HG03060 (cell line): ENCODE measurements around the gene DZIP1.

Source experiments
- ATAC-seq: cut with Tn5 transposase; IDR thresholded peaks from one replicate; pipeline ENCODE4 v1.9.1; 2021; ENCODE audit warnings: low read depth, moderate number of reproducible peaks; ENCODE audit not compliant: unreplicated experiment

Gene DZIP1

DNA sequence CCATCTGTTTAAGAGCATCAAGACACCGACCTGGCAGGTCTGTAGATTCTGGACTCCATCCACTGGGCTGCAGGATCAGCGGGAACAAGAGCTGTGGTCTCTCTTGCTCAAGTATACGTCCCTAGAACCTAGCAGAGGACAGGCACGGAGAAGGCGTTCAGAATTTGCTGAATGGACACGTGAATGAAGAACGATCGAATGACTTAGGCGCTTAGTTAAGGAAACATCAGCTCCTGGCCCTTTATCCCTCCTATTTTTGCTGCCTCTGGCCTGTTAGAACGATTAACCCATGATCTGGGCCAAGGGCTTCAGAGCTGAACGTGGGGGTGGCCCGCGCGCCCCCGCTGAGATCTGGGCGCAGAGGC, 953 bp downstream of the DZIP1 start:
- ATAC-seq: no peak

DNA sequence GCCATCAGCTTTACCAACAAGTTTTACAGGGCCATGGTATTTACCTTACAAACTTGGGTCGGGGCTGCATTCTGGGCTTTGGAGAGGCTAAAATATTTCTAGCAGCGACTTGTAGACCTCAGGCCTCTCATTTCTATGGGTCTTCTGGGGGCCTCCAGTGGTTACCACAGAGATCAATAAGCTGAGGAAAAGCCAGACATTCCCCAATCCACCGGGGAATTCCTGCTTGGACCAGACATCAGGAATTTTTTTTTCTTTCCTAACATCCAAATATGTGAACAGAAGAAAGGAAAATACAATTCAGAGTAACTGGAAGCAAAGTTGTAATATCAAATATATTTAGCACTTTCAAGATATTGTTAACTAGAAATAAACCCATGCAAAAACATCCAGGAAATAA, 1.5 kb downstream of the DZIP1 start:
- no peak for ATAC-seq

DNA sequence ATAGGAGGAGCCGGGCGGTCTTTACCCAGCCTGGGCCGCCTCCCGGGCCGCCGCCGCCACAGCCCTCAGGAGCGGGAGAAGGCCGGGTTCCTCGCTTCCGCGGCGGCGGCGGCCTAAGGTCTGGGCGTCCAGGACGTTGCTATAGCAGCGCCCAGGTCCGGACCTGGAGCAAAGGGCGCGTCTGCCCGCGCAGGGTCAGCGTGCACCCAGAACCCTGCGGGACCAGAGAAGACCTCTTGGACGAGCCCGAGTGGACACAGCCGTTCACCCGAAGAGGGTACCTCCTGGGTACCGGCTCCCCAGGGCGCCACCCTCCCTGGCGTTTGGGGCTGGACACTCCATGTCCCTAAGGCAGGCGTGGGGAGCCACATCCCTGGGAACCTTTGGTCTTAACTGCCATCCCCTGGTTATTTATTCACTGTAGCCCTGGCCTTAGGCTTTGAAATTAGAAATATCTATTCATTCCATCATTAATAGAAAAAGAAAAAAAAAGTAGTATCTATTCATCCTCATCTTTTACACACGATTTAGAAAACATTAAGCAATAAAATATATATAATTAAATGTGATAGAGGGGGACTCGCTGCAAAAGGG, 2.4 kb downstream of the DZIP1 start:
- no peak for ATAC-seq

DNA sequence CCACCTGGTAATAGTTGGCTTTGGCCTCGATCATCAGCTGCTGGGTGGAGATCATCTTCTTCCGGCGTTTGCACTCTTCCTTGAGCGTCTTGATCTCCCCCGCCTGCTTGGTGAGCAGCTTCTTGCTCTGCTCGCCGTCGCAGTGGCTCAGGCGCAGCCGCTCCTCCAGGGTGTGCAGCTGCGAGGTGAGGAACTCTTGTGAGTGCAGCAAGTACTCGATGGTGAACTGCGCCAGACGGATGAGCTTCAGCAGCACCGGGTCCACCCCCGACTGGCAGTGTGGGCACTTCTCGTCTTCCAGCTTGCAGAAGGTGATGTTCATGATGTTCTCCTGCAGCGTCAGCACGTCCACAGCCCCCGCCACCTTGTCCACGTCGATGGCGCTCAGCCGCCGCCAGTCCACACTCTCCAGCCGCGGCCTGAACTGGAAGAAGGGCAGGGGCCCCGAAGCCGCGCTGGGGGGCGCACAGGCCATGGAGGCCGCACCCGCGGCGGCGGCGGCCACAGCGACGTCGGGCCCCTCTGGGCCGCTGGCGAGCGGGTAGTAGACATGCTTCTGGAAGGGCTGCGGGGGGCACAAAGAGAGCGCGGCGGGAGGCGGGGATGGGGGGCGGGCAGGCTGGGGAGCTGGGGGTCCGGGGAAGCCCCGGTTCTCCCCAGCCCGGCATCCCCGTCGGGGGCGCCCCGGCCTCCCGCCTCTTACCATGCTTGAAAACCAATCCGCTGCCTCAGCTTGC, 3.0 kb downstream of the DZIP1 start:
- ATAC-seq: no peak

DNA sequence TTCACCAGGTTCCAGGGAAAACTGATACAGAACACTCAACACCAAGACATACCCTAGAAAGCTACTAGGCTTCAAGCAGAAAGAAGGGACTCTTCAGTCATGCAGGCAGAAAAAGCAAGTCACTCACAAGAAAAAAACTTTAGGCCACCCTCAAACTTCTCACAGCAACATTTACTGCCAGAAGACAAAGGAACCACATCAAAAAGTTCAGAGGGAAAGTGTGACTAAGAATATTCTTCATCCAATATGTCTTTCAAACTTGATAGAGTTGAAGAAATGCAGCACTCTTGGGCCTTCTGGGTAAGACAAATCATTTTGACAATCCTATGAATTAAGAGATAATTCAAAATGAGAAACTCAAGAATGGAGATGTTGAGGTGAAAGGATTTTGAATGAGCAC, 7.7 kb downstream of the DZIP1 start:
- ATAC-seq: no peak

DNA sequence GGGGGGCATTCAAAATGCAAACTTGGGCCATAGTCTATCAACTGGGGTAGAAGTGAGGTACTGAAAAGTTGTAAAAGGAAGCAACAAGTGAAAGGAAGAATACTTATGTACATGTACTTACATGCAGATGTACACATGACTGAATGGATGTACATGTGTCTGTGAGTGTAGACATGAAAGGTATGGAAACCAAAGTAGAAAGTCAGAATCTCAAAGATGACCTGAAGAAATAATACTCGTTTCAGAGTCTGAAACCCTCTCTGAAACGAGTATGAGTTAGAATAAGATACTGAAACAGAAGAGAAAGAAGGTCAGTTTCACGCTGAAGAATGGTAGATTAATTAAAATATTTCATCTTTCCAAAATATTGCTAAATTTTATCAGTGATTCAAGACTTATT, 13.9 kb downstream of the DZIP1 start:
- no peak for ATAC-seq

DNA sequence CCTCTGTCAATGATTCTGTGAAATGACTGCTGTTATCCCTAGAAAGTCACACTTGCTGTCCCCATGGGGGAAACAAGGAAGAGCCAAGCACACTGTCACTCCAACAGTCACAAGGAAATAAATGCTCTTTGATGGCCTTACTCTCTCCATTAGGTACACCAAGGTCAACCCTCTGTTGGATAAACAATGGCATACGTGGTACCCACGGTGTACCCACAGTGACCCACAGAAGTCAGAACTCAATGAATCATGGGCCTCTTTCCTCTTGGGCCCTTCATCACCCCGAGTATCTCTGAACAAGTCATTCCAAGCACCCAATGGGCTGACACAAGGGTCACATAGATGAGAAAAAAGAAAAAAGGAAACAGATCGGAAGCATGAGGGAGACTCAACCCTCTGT, 15.4 kb downstream of the DZIP1 start:
- ATAC-seq: no peak

DNA sequence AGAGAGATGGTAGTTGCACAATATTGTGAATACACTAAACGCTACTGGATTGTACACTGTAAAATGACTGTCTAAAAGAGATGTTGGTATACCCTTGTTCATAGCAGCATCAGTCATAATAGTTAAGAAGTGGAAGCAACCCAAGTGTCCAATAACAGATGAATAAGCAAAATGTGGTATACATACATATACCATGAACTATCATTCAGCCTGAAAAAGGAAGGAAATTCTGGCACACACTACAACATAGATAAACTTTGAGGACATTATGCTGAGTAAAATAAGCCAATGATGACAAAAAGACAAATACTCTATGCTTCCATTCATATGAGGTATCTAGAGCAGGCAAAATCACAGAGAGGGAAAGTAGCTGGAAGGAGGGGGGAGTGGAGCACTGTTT, 16.0 kb downstream of the DZIP1 start:
- no peak for ATAC-seq

DNA sequence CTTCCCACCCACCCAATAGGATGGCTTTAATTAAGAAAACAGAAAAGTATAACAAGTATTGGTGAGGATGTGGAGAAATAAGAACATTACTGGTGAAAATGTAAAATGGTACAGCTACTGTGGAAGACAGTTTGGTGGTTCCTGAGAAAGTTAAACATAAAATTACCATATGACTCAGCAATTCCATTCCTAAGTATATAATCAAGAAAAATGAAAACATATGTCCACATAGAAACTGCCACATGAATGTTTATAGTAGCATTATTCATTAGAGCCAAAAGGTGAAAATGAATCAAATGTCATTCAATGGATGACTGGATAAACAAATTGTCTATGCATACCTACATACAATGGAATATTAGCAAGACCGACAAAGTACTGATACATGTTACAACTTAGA, 16.9 kb downstream of the DZIP1 start:
- no peak for ATAC-seq

DNA sequence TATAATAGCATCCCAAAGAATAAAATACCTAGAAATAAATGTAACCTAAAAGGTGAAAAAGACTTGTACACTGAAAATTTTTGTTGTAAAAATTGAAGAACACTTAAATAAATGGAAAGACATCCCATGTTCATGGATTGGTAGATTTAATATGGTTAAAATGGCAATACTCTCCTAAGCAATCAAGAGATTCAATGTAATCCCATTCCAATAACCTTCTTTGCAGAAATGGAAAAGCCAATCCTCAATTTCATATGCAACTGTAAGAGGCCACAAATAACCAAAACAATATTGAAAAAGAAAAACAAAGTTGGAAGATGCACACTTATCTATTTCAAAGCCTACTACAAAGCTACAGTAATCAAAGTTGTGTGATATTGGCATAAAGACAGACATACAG, 17.7 kb downstream of the DZIP1 start:
- ATAC-seq: no peak

DNA sequence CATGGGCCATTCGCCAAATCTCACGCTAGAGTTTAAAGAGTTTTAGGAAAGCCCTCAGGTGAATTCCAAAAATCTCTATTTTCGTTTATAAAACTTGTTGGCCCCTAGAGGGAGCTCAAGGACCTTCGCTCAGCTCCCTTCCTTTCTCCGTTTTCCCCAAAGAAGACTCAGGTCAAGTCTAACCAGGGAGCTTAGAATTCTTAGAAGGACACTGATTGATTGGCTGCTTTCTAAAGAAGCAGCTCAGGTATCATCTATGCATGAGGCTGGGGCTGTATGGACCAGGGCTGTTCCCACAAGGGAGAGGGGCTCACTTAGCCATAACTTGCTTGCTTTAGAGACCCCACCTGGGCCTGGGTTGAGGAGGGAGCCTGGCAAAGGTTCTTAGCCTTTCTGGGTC, 20.5 kb downstream of the DZIP1 start:
- ATAC-seq: no peak

DNA sequence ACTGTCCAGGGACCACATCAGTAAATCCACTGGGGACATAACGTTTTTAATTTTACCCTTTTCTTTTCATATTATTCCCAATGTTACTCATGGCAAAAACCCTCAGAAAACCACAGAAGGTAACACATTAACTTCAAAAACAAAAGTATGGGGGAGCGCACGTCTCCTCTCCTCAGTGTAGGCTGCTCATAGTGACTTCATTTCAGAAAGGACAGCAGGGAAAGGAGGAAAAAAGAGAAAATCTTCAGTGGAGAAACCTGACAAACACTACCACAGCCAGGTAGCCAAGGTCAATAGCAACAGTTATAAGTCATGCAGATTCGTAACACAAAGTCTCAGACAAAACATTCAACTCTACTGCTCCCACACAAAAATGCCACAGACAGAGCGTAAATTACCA, 21.4 kb downstream of the DZIP1 start:
- ATAC-seq: no peak

DNA sequence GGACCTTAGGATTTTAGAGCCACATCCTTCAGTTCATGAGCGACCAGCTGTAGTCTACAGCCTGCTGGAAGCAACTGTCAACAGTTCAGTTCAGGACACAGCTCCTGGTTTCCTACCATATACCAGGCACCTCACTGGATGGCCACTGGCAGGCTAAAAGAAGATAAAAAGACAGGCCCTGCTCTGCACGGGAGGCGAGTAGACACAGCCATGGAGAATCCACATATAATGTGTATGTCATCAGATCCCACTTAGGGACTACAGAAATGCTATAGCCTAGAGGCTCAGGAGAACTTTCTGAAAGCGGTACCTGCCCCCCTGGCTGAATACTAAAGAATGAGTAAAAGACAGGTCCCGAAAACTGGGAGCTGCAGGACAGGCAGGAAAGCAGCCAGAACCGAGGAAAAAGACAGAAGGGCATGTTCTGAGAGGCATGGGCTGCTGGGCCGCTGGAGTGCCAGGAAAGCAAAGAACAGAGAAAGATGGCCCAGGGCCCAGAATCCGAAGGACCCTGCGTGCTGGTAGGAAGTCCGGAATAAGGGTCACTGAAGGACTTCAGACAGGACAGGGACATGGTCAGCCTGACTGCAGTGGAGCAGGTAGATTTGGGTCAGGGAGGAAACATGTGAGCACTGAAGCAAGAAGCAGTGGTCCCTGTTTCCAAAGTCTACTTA, 23.5 kb downstream of the DZIP1 start:
- no peak for ATAC-seq

DNA sequence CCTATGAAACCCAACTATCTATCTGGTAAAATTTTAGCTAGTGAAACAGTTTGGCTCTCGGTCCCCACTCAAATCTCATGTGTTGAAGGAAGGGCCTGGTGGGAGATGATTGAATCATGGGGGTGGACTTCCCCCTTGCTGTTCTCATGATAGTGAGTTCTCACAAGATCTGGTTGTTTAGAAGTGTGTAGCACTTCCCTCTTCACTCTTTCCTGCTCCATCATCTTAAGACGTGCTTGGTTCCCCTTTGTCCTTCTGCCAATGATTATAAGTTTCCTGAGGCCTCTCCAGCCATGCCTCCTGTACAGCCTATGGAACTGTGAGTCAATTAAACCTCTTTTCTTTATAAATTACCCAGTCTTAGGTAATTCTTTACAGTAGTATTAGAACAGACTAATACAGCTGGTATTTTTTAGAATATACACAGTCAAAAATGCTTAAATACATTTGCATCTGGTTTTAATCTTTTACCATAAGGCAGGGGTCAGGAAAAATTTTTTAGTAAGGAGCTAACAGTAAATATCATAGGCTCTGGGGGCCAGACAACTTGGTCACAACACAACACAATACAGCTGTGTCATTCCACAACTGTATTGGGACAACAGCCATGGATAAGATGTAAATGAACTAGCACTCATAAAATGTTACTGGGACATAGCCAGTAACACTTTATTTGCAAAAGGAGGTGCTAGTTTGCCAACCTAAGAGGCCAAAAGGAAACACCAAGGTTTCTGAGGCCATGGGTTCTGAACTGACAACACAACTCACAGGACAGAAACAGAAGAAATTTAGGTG, 24.3 kb downstream of the DZIP1 start:
- ATAC-seq: no peak

DNA sequence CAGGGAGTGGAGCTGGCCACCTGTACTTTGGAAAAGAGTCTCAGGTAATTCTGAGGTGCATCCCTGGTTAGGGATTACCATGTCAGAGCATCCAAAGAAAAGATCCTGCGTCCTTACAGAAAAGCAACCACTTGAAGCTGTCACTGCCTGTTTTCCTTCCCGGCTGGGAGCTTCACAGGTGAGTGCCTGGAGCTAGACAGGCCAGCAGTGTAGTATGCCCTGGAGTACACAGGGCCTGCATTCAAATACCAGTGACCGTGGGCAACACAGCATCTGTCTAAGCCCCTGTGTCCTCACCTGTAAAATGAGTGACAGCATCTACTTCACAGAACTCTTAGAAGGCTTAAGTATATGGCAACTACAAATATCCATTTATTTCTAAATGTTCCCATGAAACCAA, 29.0 kb downstream of the DZIP1 start:
- ATAC-seq: no peak

DNA sequence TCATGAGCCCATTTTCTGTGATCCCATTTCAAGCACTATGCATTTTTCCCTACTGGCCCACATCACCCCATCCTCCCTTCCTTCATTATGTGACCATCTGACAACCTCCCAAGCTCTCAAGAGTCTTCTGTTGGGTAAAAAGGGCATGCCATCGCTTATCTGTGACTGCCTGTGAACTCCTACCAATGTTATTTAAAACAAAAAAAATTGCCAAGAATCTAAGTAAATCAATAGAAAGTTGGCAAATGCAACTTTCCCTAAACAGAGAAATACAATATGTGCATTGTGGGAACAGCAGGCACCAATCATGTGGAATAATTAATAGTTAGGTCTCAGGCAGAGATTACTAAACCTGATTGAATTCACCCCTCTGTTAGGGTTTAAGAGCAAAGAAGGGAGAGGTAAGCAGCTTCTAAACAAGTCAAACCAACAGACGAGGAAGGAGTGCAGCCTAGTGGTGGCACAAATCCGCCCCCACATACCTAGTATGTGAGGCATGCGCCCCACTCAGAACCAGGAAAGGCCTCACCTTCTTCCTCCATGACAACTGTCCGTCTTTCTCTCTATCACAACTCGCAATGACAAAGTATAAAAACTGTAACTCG, 29.8 kb downstream of the DZIP1 start:
- no peak for ATAC-seq

DNA sequence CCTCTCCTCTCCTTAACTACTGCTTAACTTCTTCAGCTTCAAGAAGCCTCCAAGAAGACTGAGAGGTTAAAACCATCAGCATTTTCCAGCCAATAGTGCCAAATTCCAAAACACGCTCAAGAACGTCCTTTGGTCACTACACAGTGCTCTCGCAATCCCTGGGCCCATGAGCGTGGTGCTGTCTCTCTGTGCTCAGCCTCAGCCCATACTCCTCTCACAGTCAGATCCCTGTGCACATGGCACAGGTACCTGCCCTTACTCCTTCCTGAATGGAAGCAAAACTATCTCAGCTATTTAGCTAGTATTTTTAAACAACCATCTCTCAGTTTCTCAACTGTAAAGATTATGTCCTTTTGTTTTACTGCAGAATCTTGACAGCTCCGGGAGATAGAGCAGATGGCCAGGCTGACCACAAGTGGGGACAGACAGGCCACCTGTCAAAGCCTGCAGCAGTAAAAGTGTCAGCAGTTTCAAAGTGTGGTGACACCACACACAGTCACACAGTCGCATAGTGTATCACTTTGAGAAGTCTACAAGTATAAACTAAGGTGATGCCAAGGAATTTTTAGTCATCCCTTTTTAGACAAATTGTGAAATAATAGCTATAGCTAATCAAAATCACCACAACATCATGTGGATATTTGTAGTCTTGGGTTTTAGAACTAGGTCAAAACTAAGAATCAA, 35.7 kb downstream of the DZIP1 start:
- no peak for ATAC-seq

DNA sequence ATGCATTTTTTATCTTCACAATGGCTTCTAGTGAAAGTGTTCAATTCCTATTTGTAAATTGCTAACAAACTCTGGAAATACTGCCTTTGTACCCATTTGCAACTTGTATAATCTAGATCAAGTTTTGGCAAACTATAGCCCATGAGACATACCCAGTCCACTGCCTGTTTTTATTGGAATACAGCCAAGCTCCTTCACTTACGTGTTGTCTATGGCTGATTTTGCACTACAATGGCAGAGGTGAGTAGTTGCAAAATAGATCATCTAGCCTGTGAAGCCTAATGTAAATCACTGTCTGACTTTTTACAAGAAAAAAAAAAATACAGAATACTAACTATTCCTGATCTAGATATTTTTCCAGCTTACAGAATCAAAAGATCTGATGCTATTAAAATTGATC, 37.1 kb downstream of the DZIP1 start:
- ATAC-seq: no peak

DNA sequence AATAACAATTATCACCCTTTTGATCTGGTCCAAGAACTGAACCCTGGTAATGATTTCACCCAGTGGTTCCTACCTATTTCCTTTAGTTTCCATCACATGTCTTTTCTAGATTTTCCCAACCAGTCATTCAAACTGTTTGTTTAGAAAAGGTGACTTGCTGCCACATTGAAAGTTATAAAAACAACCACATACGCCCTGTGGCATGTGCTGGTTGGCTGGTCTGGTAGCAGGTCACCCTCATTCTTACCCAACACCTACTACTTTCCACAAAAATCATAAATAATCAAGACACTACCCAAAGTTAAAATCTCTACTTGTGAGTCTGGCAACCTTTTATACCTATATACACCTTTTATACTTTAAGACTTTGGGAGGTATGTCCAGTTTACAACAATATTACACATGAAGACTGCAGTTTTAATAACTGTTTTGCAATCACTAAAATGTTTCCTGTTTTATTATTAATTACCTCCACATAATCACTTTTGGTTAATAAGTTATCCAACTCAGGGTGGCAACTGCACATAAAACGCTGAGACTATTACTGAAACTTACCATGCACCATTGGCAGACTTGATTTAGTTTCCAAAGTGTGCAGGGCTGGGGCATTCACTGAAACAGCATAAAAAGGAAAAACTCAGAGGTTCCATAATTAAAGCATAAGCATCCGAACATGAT, 38.9 kb downstream of the DZIP1 start:
- no peak for ATAC-seq

DNA sequence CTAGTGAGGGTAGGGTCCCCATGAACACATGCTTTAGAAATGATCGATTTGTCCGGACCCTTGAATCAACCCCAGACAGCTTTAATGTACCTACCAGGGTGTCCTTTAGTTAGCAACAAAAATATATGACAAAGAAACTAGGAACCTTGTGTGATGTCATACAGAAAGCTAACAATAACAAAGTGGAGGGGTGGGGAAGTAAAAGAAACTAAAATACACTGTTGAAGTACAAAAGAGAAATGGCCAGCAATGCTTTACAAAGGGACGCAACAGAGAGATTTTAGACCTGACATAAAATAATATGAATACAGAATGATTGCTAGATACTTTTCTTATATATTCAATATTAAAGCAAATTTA, 40.0 kb downstream of the DZIP1 start:
- no peak for ATAC-seq
